Neural cell (in vitro differentiated cells): ENCODE data around the gene ALS2.

ENCODE experiments used
- CTCF ChIP-seq: fragments of 450-650 bp; IDR thresholded peaks from 2 replicates; pipeline ENCODE4 v1.5.1; 2014; ENCODE audit warnings: antibody characterized with exemption, mild to moderate bottlenecking, moderate library complexity; ENCODE audit not compliant: poor library complexity, severe bottlenecking
- EP300 ChIP-seq: fragments of 450-650 bp; conservative IDR thresholded peaks from 2 replicates; pipeline ENCODE4 v1.6.1; 2014; ENCODE audit warnings: antibody characterized with exemption, mild to moderate bottlenecking, moderate library complexity; ENCODE audit not compliant: poor library complexity, severe bottlenecking
- EZH2 ChIP-seq: fragments of 200-600, 300-800 bp; shearing (Covaris generic), sonication (generic); IDR thresholded peaks from 2 replicates; pipeline ENCODE4 v1.6.1; 2014; ENCODE audit warnings: antibody characterized with exemption, low read length, borderline replicate concordance, mild to moderate bottlenecking; ENCODE audit not compliant: insufficient read depth, poor library complexity, severe bottlenecking
- POLR2AphosphoS5 ChIP-seq: IDR thresholded peaks from 2 replicates; pipeline ENCODE4 v1.6.1; 2012
- SMC3 ChIP-seq: fragments of 450-650 bp; conservative IDR thresholded peaks from 2 replicates; pipeline ENCODE4 v1.6.1; 2014; ENCODE audit warnings: antibody characterized with exemption, mild to moderate bottlenecking, moderate library complexity; ENCODE audit not compliant: poor library complexity

- no peak for TF ChIP-seq CTCF
- no peak for TF ChIP-seq EP300
- TF ChIP-seq EZH2, result no peak
- no peak for TF ChIP-seq SMC3
- TF ChIP-seq POLR2AphosphoS5, result no peak
Observed at GRCh38 chr2:201809633-201810032, 28.9 kb upstream of the ALS2 start.
